Heart left ventricle (tissue), 16 donors: ENCODE data around the gene LHX2. TPM values are rescaled to one million over a fixed set of nuclear protein-coding genes. Genes with fewer than 3 reads are reported as not detected.

ENCODE experiments used
- ATAC-seq, 4 donors: fragments of 200-7000 bp; cut with Tn5 transposase; one replicate each; pipeline ENCODE4 v1.9.1; 2020 to 2022; ENCODE audit warnings: moderate library complexity in 4 of 4, mild to moderate bottlenecking in 3 of 4, moderate number of reproducible peaks in 1 of 4
- DNase-seq, 5 donors: peaks; one replicate each; pipeline ENCODE4 v3.0.0-alpha.2; 2020
- H3K27ac ChIP-seq, 12 donors: fragments of 200-600 bp; sonication (generic) in 4 of 12; one replicate each; pipeline versions ENCODE4 v1.5.0 to v1.8.0; 2016 to 2022; ENCODE audit warnings: mild to moderate bottlenecking in 2 of 12
- H3K27me3 ChIP-seq, 9 donors: fragments of 200-600 bp; sonication (generic) in 2 of 9; one replicate each; pipeline versions ENCODE4 v1.5.1 to v1.8.0; 2016 to 2022; ENCODE audit warnings: mild to moderate bottlenecking in 3 of 9
- H3K36me3 ChIP-seq, 9 donors: fragments of 200-600 bp; sonication (generic) in 2 of 9; one replicate each; pipeline versions ENCODE4 v1.5.0 to v1.8.0; 2018 to 2022; ENCODE audit warnings: mild to moderate bottlenecking in 2 of 9
- H3K4me1 ChIP-seq, 12 donors: fragments of 200-600 bp; sonication (generic) in 4 of 12; one replicate each; pipeline versions ENCODE4 v1.5.0 to v1.8.0; 2016 to 2022; ENCODE audit warnings: mild to moderate bottlenecking in 3 of 12
- H3K4me3 ChIP-seq, 12 donors: fragments of 200-600 bp; sonication (generic) in 4 of 12; one replicate each; pipeline versions ENCODE4 v1.5.0 to v1.8.0; 2017 to 2022; ENCODE audit warnings: mild to moderate bottlenecking in 9 of 12, moderate library complexity in 4 of 12
- H3K9me3 ChIP-seq, 12 donors: fragments of 200-600 bp; sonication (generic) in 4 of 12; one replicate each; pipeline versions ENCODE4 v1.5.0 to v1.8.0; 2016 to 2022; ENCODE audit warnings: mild to moderate bottlenecking in 1 of 12
- POLR2A ChIP-seq, 2 donors: fragments of 450-650 bp; IDR thresholded peaks; one replicate each; pipeline ENCODE4 v1.6.1; 2017; ENCODE audit warnings: antibody characterized with exemption in 2 of 2, mild to moderate bottlenecking in 2 of 2, moderate library complexity in 2 of 2
- WGBS, 4 donors: extraction: QIAGEN DNeasy Blood & Tissue Kit in 2 of 4; methylation state at CpG; one replicate each; pipeline versions ENCODE4 v1.1.5 to v1.1.7; 2013 to 2018; 5-methylcytosine and 5-hydroxymethylcytosine counted together
- intact Hi-C, 10 donors: fragments of 100-400 bp; cut with DNase I; formaldehyde crosslinking; loops; one replicate each; pipeline versions ENCODE4 v1.11.1 to v1.14.2; 2022
- polyA plus RNA-seq, 2 donors: library from polyadenylated mRNA; stranded (reverse); fragments of 200-250 nt; gene quantifications; one replicate each; pipeline ENCODE4 v1.2.3, GENCODE V29; 2013
- total RNA-seq, 9 donors: library from RNA; depleted of rRNA in 2 of 9; stranded (reverse); fragments of >200 nt in 2 of 9; fragmentation: NEBNext Ultra II Directional in 3 of 9; extraction: Animal tissue kit (Norgen Biotek cat#: 25700) in 3 of 9; gene quantifications; one replicate each; pipeline versions ENCODE4 v1.1.0 to v1.2.4, GENCODE V29; 2016 to 2023
- TF ChIP-seq, protein P1 (sequence below), 12 donors: fragments of 200-600 bp; sonication (generic) in 4 of 12; IDR thresholded peaks; one replicate each; pipeline versions ENCODE4 v1.5.0 to v1.8.0; 2018 to 2022; ENCODE audit warnings: antibody characterized with exemption in 12 of 12, mild to moderate bottlenecking in 5 of 12
- donor health status: ischemic (EF 13 %, LVEDD 7.1; RV severe dilation, severe dysfunction).
- donor health status: healthy with polysubstance abuse.
- donor health status: DM: no; HTN: yes; CAD: no.
- donor health status: DM: no; HTN: no; CAD: no.
- donor health status: ischemic (EF 25% LVEDD 6.9; RV normal size, moderate dysfunction).
- donor health status: ischemic (EF 25% LVEDD 5.7; RV mildly dilated, moderate dysfunction).
- donor health status: healthy.
- donor health status: DM: yes; HTN: yes; CAD: no.
- donor health status: ischemic (EF 35%, LVEDD 5.7; RV mildly dilated, moderate dysfunction).
- donor health status: nonischemic (EF 11% LVEDD 7.7; RV severe dilation, severe dysfunction).
- donor health status: DM: yes; HTN: yes; CAD: no.
- donor health status: PGD.
- donor health status: ischemic (EF 29% LVEDD 5.4; RV normal size, mild dysfunction).
- donor health status: nonischemic (EF 23%, LVEDD 6.1; RV moderate dilation, normal function).

The LHX2 gene
- total and polyA plus RNA-seq, 11 donors = 0.10 to 1.3 (median 0.28) TPM; not detected in 5

DNA sequence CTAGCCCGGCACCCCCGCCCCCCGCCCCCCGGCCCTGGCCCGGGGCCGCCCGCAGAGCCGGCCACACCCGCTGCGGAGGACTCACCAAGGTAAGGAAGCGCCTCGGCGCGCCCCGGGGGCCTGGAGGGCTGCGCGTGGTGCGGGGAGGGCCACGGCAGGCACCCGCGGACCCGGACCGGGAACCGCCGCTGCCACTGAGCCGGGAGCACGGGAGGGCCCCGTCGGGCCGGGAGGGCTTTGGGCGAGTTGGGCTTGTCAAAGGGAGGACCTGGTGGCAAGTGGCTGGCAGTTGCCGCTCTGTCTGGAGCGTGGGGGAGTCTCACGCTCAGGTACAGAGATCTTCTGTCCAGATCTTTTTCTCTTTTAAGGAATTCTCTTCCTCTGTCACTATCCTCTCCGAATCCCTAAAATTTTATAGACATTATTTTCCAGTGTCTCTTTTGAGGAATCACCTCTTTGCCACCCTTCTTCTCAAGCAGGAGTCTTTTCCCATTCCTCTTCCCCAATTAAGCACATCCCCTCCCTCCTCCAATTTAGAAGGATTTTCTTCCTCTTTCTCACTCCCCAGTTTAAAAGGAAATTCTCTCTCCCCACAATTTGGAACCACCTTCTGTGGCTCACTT lies 11.3 kb upstream of the LHX2 start:
- no peak overlapping the region for H3K27ac ChIP-seq
- H3K4me1 ChIP-seq = peaks cover 0 to 37% (median 12%) of the 10 kb centered on the region in 12 donors
- no peaks in the 10 kb centered on the region for H3K9me3 ChIP-seq
- peak overlapping the region in 2 of 12 donors; percentile 15 to 42 for H3K4me3 ChIP-seq
- no peak for DNase-seq
- no peaks in the 10 kb centered on the region for H3K36me3 ChIP-seq
- no peak for ATAC-seq
- peaks cover 58 to 93% (median 92%) of the 10 kb centered on the region in 9 donors for H3K27me3 ChIP-seq
- WGBS, 4 donors = 1 to 8% (median 3%) methylated on average over 7 to 35 of the region's 35 CpGs
- intact Hi-C loops = loop anchor here in 1 of 10 donors (5.0 kb wide), 1 partner anchor 458 kb away; no protein-coding TSS in a partner anchor
- TF ChIP-seq, protein P1, sequence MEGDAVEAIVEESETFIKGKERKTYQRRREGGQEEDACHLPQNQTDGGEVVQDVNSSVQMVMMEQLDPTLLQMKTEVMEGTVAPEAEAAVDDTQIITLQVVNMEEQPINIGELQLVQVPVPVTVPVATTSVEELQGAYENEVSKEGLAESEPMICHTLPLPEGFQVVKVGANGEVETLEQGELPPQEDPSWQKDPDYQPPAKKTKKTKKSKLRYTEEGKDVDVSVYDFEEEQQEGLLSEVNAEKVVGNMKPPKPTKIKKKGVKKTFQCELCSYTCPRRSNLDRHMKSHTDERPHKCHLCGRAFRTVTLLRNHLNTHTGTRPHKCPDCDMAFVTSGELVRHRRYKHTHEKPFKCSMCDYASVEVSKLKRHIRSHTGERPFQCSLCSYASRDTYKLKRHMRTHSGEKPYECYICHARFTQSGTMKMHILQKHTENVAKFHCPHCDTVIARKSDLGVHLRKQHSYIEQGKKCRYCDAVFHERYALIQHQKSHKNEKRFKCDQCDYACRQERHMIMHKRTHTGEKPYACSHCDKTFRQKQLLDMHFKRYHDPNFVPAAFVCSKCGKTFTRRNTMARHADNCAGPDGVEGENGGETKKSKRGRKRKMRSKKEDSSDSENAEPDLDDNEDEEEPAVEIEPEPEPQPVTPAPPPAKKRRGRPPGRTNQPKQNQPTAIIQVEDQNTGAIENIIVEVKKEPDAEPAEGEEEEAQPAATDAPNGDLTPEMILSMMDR (IDR thresholded peaks at IDR 0.05) = no peak
- TF ChIP-seq POLR2A (IDR thresholded peaks at IDR 0.05) = no peak

DNA sequence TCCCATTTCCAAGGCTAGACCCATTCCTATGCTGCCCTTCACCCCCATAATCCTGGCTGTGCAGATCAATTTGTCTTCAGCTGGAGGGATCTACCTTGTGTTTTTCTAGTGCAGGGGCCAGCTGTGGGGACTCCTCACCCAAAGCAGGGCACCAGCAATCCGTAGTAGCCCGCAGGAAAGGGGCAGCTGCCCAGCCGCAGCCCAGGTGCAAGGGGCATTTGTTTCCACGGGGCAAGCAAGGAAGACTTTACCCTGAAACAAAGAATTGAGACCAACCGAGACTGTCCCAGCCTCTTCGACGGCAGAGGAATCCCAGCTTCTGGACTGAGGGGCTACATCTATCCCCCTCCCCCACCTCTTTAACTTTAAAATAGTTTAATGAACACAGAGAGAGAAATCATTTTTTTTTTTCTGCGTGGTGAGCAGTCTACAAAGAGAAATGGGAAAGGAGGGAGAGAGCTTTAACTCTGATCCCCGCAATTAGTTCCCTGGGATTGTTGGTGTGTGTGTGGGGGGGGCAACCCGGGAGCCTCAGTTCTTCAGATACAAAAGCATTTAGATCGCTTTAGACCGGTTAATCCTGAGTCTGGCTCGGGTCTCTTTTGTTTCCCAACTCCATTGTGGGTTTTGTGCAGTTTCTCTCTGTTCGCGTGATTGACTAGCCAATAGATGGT lies 10.6 kb upstream of the LHX2 start:
- peaks cover 0 to 37% (median 12%) of the 10 kb centered on the region in 12 donors for H3K4me1 ChIP-seq
- intact Hi-C loops = loop anchor here in 1 of 10 donors (5.0 kb wide), 1 partner anchor 459 kb away; no protein-coding TSS in a partner anchor
- no peak overlapping the region for H3K4me3 ChIP-seq
- ATAC-seq (no peak), DNase-seq (no peak)
- H3K9me3 ChIP-seq = no peaks in the 10 kb centered on the region
- TF ChIP-seq, protein P1 (IDR thresholded peaks at IDR 0.05) = no peak
- H3K36me3 ChIP-seq = no peaks in the 10 kb centered on the region
- WGBS, 4 donors = 6 to 10% (median 7%) methylated on average over 15 of the region's 15 CpGs
- H3K27me3 ChIP-seq = peaks cover 62 to 93% (median 92%) of the 10 kb centered on the region in 9 donors
- no peak overlapping the region for H3K27ac ChIP-seq

DNA sequence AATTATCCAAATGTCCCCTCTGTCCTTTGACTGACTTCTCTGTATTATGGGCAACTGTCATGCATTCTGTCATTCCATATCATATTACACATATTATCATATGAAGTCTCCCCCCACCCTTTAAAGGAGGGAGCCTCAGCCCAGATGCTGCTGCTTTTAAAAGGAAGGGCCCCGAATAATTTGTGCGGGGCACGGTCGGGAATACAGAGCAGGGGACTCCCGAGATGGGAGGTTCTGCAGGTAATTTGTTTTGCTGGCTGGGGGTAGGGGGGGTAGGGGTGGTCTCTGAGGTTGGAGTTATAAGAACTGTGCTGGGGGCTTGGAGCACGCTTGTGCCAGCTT lies 10.1 kb upstream of the LHX2 start:
- H3K27me3 ChIP-seq = peaks cover 60 to 93% (median 92%) of the 10 kb centered on the region in 9 donors
- ATAC-seq (no peak), DNase-seq (no peak)
- peaks cover 0 to 37% (median 12%) of the 10 kb centered on the region in 12 donors for H3K4me1 ChIP-seq
- H3K9me3 ChIP-seq = no peaks in the 10 kb centered on the region
- WGBS, 4 donors = 4 to 13% (median 8%) methylated on average over 6 of the region's 6 CpGs
- no peaks in the 10 kb centered on the region for H3K36me3 ChIP-seq
- H3K4me3 ChIP-seq = no peak overlapping the region
- TF ChIP-seq POLR2A (IDR thresholded peaks at IDR 0.05) = no peak
- TF ChIP-seq, protein P1 (IDR thresholded peaks at IDR 0.05) = no peak
- intact Hi-C loops = loop anchor here in 1 of 10 donors (5.0 kb wide), 1 partner anchor 459 kb away; no protein-coding TSS in a partner anchor
- H3K27ac ChIP-seq = no peak overlapping the region

DNA sequence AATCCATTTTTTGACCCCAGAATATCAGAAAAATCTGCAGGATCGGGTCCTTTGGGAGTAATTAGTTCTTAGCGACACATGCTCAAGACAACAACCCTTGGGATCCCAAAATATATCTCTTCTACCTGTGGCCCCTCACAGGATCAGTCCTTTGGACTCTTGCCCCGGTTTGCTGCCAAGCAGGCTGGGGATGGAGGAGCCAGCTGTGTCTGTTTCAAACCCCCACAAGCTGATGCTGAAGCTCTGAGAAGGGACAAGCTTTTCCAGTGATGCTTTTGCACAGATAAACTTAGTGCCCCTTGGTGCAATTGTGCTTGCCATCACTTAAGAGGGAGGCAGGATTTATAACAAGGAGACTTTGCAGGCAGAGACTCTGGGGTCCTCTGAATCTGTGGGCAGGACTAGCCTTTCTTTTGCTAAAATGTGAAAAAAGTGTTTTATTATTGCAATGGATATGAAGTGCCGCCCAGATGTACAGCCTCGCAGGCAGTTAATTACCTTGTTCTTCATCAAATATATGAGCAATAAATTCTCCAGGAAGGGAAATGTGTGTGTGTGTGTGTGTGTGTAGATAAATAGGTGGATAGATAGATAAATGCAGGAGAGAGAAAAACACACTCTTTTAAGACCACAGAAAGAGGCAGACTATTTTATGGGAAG lies 9.6 kb upstream of the LHX2 start:
- peaks cover 0 to 37% (median 11%) of the 10 kb centered on the region in 12 donors for H3K4me1 ChIP-seq
- no peak for TF ChIP-seq POLR2A (IDR thresholded peaks at IDR 0.05)
- TF ChIP-seq, protein P1 (IDR thresholded peaks at IDR 0.05) = no peak
- DNase-seq (no peak), ATAC-seq (no peak)
- peaks cover 60 to 93% (median 92%) of the 10 kb centered on the region in 9 donors for H3K27me3 ChIP-seq
- intact Hi-C loops = loop anchor here in 1 of 10 donors (5.0 kb wide), 1 partner anchor 460 kb away; no protein-coding TSS in a partner anchor
- no peak overlapping the region for H3K27ac ChIP-seq
- WGBS, 4 donors = 9 to 15% (median 13%) methylated on average over 4 to 5 of the region's 5 CpGs
- no peaks in the 10 kb centered on the region for H3K9me3 ChIP-seq
- no peaks in the 10 kb centered on the region for H3K36me3 ChIP-seq
- no peak overlapping the region for H3K4me3 ChIP-seq
